ENCODE measurements around the gene POLE.

The POLE gene

DNA sequence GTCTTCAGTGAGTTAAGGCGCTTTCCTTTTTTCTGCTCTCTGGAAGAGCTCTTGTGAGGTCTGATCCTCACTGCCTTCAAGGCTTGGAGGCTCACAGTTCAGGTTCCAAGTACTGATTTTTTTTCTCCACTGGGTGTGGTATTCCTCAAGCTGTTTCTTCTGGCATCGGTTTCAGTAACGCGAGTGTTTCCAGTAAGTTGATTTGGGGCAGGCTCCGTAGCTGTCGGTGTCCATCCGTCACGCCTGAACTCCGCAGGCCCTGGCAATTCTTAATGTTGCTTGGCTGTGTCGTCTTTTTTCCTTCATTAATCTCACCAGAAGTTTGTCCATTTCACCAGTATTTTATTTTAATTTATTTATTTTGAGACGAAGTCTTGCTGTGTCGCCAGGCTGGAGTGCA is 107.4 kb downstream of the POLE start:
- no peak for DNase-seq (ENCODE audit: low read depth in 2 of 2)

DNA sequence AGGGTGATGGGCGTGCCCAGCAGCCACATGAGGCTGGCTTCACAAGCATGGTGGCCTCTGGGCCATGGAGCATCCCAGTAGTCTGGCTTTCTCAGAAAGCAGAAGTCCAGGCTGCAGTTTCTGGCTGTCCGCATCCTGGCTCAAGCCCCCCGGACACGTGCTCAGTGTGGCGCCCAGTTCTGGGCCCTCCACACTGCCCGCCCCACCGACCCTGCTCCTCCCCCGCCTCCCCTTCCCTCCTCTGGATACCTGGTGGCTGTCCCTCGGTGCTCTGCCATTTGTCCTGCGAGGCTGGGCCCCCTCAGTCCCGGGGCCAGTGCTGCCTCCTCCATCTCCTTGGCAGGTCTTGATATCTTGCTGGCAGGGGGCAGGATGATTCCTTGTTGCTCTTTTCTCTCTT is 108.3 kb downstream of the POLE start:
- no peak for DNase-seq (ENCODE audit: low read depth in 2 of 2)

DNA sequence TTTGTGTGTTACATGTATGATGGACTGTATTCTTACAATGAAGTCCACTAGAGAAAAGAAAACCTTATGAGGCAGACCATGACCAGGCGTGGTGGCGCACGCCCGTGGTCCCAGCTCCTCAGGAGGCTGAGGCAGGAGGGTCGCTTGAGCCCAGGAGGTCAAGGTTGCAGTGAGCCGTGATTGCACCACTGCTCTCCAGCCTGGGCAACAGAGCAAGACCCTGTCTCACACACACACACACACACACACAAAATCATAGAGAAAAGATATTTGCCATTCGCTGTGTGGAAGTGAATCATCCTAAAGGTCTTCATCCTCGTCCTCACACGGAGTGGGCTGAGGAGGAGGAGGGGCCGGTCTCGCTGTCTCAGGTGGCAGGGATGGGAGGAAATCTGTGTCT is 109.0 kb downstream of the POLE start:
- no peak for DNase-seq (ENCODE audit: low read depth in 2 of 2)

DNA sequence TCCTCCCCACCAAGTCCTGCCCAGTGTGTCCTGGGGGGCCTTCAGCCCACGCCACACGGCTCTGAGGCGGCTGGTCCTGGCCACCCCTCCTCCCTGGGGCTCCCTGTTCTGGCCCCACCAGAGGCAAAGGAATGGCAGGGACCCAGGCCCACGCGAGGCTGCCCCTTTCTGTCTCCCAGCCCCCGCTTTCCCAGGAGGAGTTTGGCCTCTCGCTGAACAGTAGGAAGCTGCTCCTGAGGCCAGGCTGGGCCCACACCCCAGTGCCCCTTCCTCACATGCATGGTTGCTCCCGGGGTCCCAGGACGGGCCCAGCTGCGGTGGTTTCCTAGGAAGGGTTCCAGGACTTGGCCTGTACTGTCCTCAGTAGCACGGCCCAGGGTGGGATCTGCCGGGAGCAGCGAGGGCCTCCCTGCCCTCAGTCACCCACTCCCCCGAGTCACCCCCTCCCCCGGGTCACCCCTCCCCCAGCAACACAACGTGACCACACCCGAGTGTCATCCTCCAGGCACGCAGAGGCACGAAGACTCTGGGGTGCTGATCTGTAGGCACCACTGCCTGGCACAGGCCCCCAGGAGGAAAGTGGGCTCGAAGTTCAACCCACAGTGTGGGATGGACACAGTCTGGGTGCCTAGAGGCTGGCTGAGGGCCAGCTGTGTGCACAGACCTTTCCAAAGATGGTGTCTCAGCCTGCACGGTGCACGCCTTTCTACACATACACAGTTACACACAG is 109.8 kb downstream of the POLE start:
- DNase-seq (ENCODE audit: low read depth in 2 of 2), result no peak

DNA sequence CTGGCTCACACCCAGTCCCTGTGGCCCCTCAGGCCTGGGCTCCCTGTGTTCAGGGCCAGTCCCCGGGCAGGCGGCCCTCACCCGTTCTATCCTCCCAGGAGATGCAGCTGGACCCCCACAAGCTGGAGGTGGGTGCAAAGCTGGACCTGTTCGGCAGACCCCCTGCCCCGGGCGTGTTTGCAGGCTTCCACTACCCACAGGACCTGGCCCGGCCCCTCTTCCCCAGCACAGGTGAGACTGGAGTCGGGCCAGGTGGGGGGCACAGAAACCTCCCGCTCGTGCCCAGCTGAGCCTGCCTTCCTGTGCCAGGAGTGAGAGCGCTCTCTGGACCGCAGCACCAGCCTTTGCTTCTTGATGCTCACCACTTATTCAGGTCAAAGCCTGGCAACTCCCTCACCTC is 110.4 kb downstream of the POLE start:
- no peak for DNase-seq (ENCODE audit: low read depth in 2 of 2)

DNA sequence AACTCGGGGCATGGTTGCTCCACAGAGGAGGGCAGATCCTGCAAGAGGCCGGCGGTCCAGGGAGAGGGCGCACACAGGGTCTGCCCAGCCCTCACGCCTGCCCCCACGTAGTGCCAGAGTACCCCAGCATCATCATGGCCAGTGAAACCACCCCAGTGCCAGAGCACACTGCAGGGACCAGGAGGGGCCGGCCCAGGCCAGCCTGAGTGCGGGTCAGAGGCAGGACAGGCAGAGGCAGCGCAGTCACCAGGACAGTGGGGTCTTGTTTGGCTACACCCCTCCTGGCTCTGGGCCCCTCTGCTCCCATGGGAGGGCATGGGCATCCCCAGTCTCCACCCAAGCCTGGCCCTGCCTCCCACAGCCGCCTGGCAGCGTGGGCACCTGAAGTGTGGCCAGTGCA is 111.5 kb downstream of the POLE start:
- DNase-seq (ENCODE audit: low read depth in 2 of 2), result no peak

DNA sequence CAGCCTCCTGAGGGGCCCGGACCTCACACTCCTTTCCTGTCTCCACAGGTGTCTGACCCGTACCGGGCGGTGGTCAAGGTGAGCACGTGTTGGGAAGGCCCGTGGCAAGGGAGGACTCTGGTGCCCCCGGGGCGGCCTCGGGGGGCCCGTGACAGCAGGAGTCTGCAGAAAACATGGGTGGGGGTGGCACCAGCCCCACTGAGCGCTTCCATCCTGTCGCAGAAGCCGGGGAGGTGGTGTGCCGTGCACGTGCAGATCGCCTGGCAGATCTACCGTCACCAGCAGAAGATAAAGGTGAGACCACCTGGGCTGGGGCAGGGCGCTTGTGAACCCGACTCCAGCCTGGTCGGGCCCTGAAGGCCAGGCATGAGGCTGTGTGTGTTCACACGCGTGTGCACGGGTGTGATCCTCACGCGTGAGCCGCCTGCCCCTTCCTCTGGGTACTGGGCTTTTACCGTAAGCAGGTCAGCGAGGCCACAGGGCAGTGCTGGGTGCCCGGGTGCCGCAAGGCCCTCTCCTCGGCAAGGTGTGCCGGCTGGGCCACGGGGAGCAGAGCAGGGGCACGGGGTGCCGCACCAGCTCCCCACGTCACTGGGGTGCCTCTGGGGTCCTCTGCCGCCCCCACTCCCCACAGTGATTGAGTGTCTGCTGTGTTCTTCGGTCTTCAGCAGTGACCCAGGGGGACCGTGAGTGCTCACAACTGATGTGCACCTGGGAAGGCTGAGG is 112.7 kb downstream of the POLE start:
- no peak for DNase-seq (ENCODE audit: low read depth in 2 of 2)

Data from stimulated activated CD4-positive, alpha-beta T cell treated with anti-CD3 and anti-CD28 coated beads, Interleukin-15, amount 100 ng/mL, for 48 hours (primary cell).